H1 (cell line): Measurements from ENCODE around the gene NCAPD3. TPM values are rescaled to one million over a fixed set of nuclear protein-coding genes. Genes with fewer than 3 reads are reported as not detected.

Source experiments
- CTCF ChIA-PET: fragments of 300-600 bp; sonication (Branson Sonifier 250); formaldehyde crosslinking; loops from one replicate; lab custom pipeline; 2021; ENCODE audit not compliant: partially characterized antibody; lab: Charles Lee
- POLR2A ChIA-PET: fragments of 300-600 bp; sonication (Branson Sonifier 250); formaldehyde crosslinking; loops from one replicate; lab custom pipeline; 2021; ENCODE audit warnings: inconsistent platforms; ENCODE audit not compliant: partially characterized antibody; lab: Charles Lee
- DNase-seq, 2 experiments: peaks; one replicate each; pipeline versions ENCODE4 v3.0.0 to v3.0.0-alpha.2; 2010 to 2022; ENCODE audit warnings: low spot score in 2 of 2, low read depth in 1 of 2, mixed read lengths in 1 of 2
- FAIRE-seq: peaks from 2 replicates; lab custom pipeline; 2011; peaks lifted over from hg19 to GRCh38; lab: Jason Lieb, UNC
- H2AFZ ChIP-seq: 2 replicates; pipeline ENCODE4 v1.8.1; 2012; ENCODE audit warnings: low read length, inconsistent platforms
- H2AK5ac ChIP-seq: 2 replicates; pipeline ENCODE4 v1.6.1; 2013; ENCODE audit warnings: low read depth, low read length
- H2BK120ac ChIP-seq: replicated peaks from 2 replicates; pipeline ENCODE3; 2013; ENCODE audit warnings: low read depth, low read length, inconsistent platforms
- H2BK12ac ChIP-seq: 2 replicates; pipeline ENCODE4 v1.6.1; 2013; ENCODE audit warnings: low read depth, low read length
- H2BK15ac ChIP-seq: 2 replicates; pipeline ENCODE4 v1.6.1; 2013; ENCODE audit warnings: low read length
- H2BK20ac ChIP-seq: 2 replicates; pipeline ENCODE4 v1.6.1; 2013; ENCODE audit warnings: low read length
- H2BK5ac ChIP-seq: 2 replicates; pipeline ENCODE4 v1.6.1; 2013; ENCODE audit warnings: low read depth, low read length
- H3K14ac ChIP-seq: 2 replicates; pipeline ENCODE4 v1.6.1; 2013; ENCODE audit warnings: inconsistent platforms; ENCODE audit not compliant: insufficient read length
- H3K18ac ChIP-seq: 2 replicates; pipeline ENCODE4 v1.6.1; 2013; ENCODE audit warnings: low read length; ENCODE audit errors: extremely low read depth
- H3K23ac ChIP-seq: 2 replicates; pipeline ENCODE4 v1.6.1; 2013; ENCODE audit warnings: inconsistent platforms; ENCODE audit not compliant: insufficient read length
- H3K23me2 ChIP-seq: 2 replicates; pipeline ENCODE4 v1.6.1; 2013; ENCODE audit warnings: low read depth, low read length
- H3K27ac ChIP-seq: 2 replicates; pipeline ENCODE4 v1.6.1; 2011; ENCODE audit warnings: low read depth, low read length, inconsistent platforms
- H3K27me3 ChIP-seq, 4 experiments: replicated peaks in 1 of 4; 1 replicate in 1 of 4; 2 replicates in 3 of 4; pipeline versions ENCODE4 v1.6.1 to v1.8.1; 2011 to 2013; ENCODE audit warnings: low read length in 3 of 4, mild to moderate bottlenecking in 3 of 4, inconsistent platforms in 2 of 4, mixed read lengths in 2 of 4, moderate library complexity in 1 of 4; ENCODE audit not compliant: control insufficient read depth in 3 of 4, insufficient read depth in 3 of 4; ENCODE audit errors: extremely low read depth in 1 of 4
- H3K36me3 ChIP-seq, 4 experiments: 2 replicates each; pipeline versions ENCODE4 v1.6.1 to v1.8.1; 2011 to 2013; ENCODE audit warnings: mild to moderate bottlenecking in 4 of 4, low read length in 3 of 4, moderate library complexity in 2 of 4, control low read depth in 1 of 4, inconsistent platforms in 1 of 4; ENCODE audit not compliant: insufficient read depth in 4 of 4, control insufficient read depth in 2 of 4
- H3K4ac ChIP-seq: replicated peaks from 2 replicates; pipeline ENCODE3; 2013; ENCODE audit warnings: low read length, low read depth, mixed read lengths, inconsistent platforms; ENCODE audit not compliant: insufficient read length
- H3K4me1 ChIP-seq, 4 experiments: replicated peaks in 1 of 4; 1 replicate in 1 of 4; 2 replicates in 3 of 4; pipeline versions ENCODE4 v1.6.1 to v1.8.1; 2011 to 2013; ENCODE audit warnings: low read length in 3 of 4, inconsistent platforms in 2 of 4, mixed read lengths in 1 of 4; ENCODE audit not compliant: insufficient read depth in 4 of 4, control insufficient read depth in 3 of 4
- H3K4me2 ChIP-seq, 2 experiments: 2 replicates each; pipeline versions ENCODE4 v1.6.1 to v1.8.1; 2011 to 2013; ENCODE audit warnings: low read depth in 2 of 2, low read length in 2 of 2, control low read depth in 1 of 2, inconsistent platforms in 1 of 2, mild to moderate bottlenecking in 1 of 2; ENCODE audit not compliant: insufficient read depth in 1 of 2
- H3K4me3 ChIP-seq, 4 experiments: fragments of 200-600, 300-600 bp in 1 of 4; sonication (generic), shearing (Covaris generic), sonication (Bioruptor Twin) in 1 of 4; 2 replicates each; pipeline versions ENCODE4 v1.5.1 to v1.8.1; 2011 to 2016; ENCODE audit warnings: low read length in 4 of 4, low read depth in 3 of 4, control low read depth in 2 of 4, inconsistent platforms in 2 of 4, mild to moderate bottlenecking in 2 of 4, mixed read lengths in 1 of 4, moderate library complexity in 1 of 4; ENCODE audit not compliant: insufficient read depth in 2 of 4; ENCODE audit errors: extremely low read depth in 1 of 4
- H3K56ac ChIP-seq: replicated peaks from 2 replicates; pipeline ENCODE3; 2013; ENCODE audit warnings: low read depth, mild to moderate bottlenecking, mixed read lengths, low read length, inconsistent platforms; ENCODE audit not compliant: insufficient read length
- H3K79me1 ChIP-seq: 2 replicates; pipeline ENCODE4 v1.6.1; 2013; ENCODE audit warnings: low read depth, low read length, control low read depth
- H3K79me2 ChIP-seq, 2 experiments: 2 replicates each; pipeline versions ENCODE4 v1.6.1 to v1.8.1; 2012 to 2013; ENCODE audit warnings: low read length in 2 of 2, mild to moderate bottlenecking in 2 of 2, inconsistent platforms in 1 of 2; ENCODE audit not compliant: insufficient read depth in 2 of 2, control insufficient read depth in 1 of 2
- H3K9ac ChIP-seq, 4 experiments: replicated peaks in 1 of 4; 1 replicate in 1 of 4; 2 replicates in 3 of 4; pipeline versions ENCODE4 v1.6.1 to v1.8.1; 2011 to 2013; ENCODE audit warnings: low read depth in 3 of 4, low read length in 3 of 4, control low read depth in 2 of 4, mild to moderate bottlenecking in 2 of 4, moderate library complexity in 2 of 4, inconsistent platforms in 1 of 4; ENCODE audit errors: extremely low read depth in 1 of 4
- H3K9me3 ChIP-seq, 2 experiments: 2 replicates each; pipeline versions ENCODE4 v1.6.1 to v1.8.1; 2012 to 2013; ENCODE audit warnings: mild to moderate bottlenecking in 2 of 2, moderate library complexity in 2 of 2, control low read depth in 1 of 2, inconsistent platforms in 1 of 2, low read depth in 1 of 2, low read length in 1 of 2, mixed read lengths in 1 of 2; ENCODE audit not compliant: insufficient read depth in 2 of 2
- H4K20me1 ChIP-seq, 2 experiments: replicated peaks in 1 of 2; 2 replicates each; pipeline versions ENCODE3 to v1.8.1; 2011 to 2013; ENCODE audit warnings: inconsistent platforms in 2 of 2, low read length in 2 of 2, mild to moderate bottlenecking in 1 of 2; ENCODE audit not compliant: insufficient read depth in 2 of 2, control insufficient read depth in 1 of 2
- H4K5ac ChIP-seq: 2 replicates; pipeline ENCODE4 v1.6.1; 2013; ENCODE audit warnings: low read length, low read depth, mixed read lengths, inconsistent platforms; ENCODE audit not compliant: insufficient read length
- H4K8ac ChIP-seq: 2 replicates; pipeline ENCODE4 v1.8.0; 2013; ENCODE audit warnings: mild to moderate bottlenecking, moderate library complexity, low read length, inconsistent platforms; ENCODE audit not compliant: insufficient read depth; ENCODE audit errors: extremely low read depth
- H4K91ac ChIP-seq: replicated peaks from 2 replicates; pipeline ENCODE3; 2013; ENCODE audit warnings: low read length, mixed read lengths, inconsistent platforms; ENCODE audit not compliant: insufficient read length
- BRCA1 ChIP-seq: IDR thresholded peaks from 2 replicates; pipeline ENCODE4 v1.6.1; 2012; ENCODE audit warnings: low read depth, low read length, improper control_type of control experiment
- CEBPB ChIP-seq: IDR thresholded peaks from 2 replicates; pipeline ENCODE4 v1.6.1; 2012; ENCODE audit warnings: low read depth, low read length
- CHD1 ChIP-seq: IDR thresholded peaks from 2 replicates; pipeline ENCODE4 v1.6.1; 2012; ENCODE audit warnings: low read depth, low read length, improper control_type of control experiment
- CTBP2 ChIP-seq: IDR thresholded peaks from 2 replicates; pipeline ENCODE4 v1.7.0; 2011; ENCODE audit warnings: borderline replicate concordance, mild to moderate bottlenecking, moderate library complexity, mixed read lengths, low read length; ENCODE audit not compliant: insufficient read depth, insufficient read length
- EZH2 ChIP-seq: fragments of 200-600 bp; sonication (generic); IDR thresholded peaks from 2 replicates; pipeline ENCODE4 v1.7.1; 2012; ENCODE audit warnings: low read depth, mild to moderate bottlenecking, moderate library complexity, low read length, inconsistent platforms; ENCODE audit not compliant: severe bottlenecking
- FOSL1 ChIP-seq: IDR thresholded peaks from 2 replicates; pipeline ENCODE4 v1.6.1; 2011; ENCODE audit warnings: mild to moderate bottlenecking, low read depth, low read length, moderate library complexity; ENCODE audit not compliant: insufficient read depth
- GABPA ChIP-seq: IDR thresholded peaks from 2 replicates; pipeline ENCODE4 v1.6.1; 2011; ENCODE audit warnings: mild to moderate bottlenecking, low read length, moderate library complexity, borderline replicate concordance; ENCODE audit not compliant: insufficient read depth
- HDAC2 ChIP-seq, 2 experiments: fragments of 300-600 bp in 1 of 2; sonication (generic) in 1 of 2; IDR thresholded peaks; 2 replicates each; pipeline ENCODE4 v1.6.1; 2011 to 2012; ENCODE audit warnings: low read depth in 2 of 2, low read length in 2 of 2, mild to moderate bottlenecking in 2 of 2, moderate library complexity in 2 of 2, borderline replicate concordance in 1 of 2, inconsistent platforms in 1 of 2
- JUN ChIP-seq: IDR thresholded peaks from 2 replicates; pipeline ENCODE4 v1.6.1; 2011; ENCODE audit warnings: low read depth, mild to moderate bottlenecking, improper control_type of control experiment, low read length
- RBBP5 ChIP-seq: IDR thresholded peaks from 2 replicates; pipeline ENCODE4 v1.7.1; 2012; ENCODE audit warnings: low read depth, mild to moderate bottlenecking, inconsistent platforms, low read length, moderate library complexity, borderline replicate concordance
- SIN3A ChIP-seq, 2 experiments: IDR thresholded peaks in 1 of 2; conservative IDR thresholded peaks in 1 of 2; 2 replicates each; pipeline ENCODE4 v1.6.1; 2011 to 2012; ENCODE audit warnings: low read length in 2 of 2, improper control_type of control experiment in 1 of 2, low read depth in 1 of 2, mild to moderate bottlenecking in 1 of 2
- SIRT6 ChIP-seq: IDR thresholded peaks from one replicate; pipeline ENCODE4 v1.7.1; 2012; ENCODE audit warnings: low read length, inconsistent platforms
- TCF12 ChIP-seq: IDR thresholded peaks from 2 replicates; pipeline ENCODE4 v1.6.1; 2011; ENCODE audit warnings: low read depth, mild to moderate bottlenecking, low read length
- WGBS, 2 experiments: shearing (Covaris generic) in 1 of 2; methylation state at CpG; one replicate each; pipeline versions ENCODE4 v1.1.6 to v1.1.7; 2013 to 2015; ENCODE audit warnings: low lambda C conversion rate in 2 of 2, mixed read lengths in 2 of 2, inconsistent platforms in 1 of 2, low coverage in 1 of 2, missing lambda C conversion rate in 1 of 2; ENCODE audit not compliant: insufficient replicate concordance in 2 of 2, insufficient coverage in 1 of 2, insufficient read length in 1 of 2; ENCODE audit errors: extremely low coverage in 1 of 2, missing lambda C conversion rate in 1 of 2; 5-methylcytosine and 5-hydroxymethylcytosine counted together
- polyA plus RNA-seq, 7 experiments: library from polyadenylated mRNA; depleted of rRNA in 3 of 7; stranded (reverse) in 5 of 7; unstranded in 2 of 7; fragments of >200 nt in 5 of 7; fragments of 200-250 nt in 2 of 7; gene quantifications; 1 replicate in 5 of 7; 2 replicates in 1 of 7; 4 replicates in 1 of 7; pipeline versions ENCODE4 v1.2.1 to v1.2.3, GENCODE V29; 2011 to 2013; ENCODE audit warnings: missing spikeins in 2 of 7, mixed read lengths in 2 of 7
- total RNA-seq: library from RNA; stranded (reverse); fragmentation: NEBNext Ultra II Directional; extraction: Animal tissue kit (Norgen Biotek cat#: 25700); gene quantifications from 2 replicates; pipeline ENCODE4 v1.2.1, GENCODE V29; 2021

Gene NCAPD3
- total and polyA plus RNA-seq, 2 of the 8 experiments (the other 6 are each of a cell fraction or from before 2014, with no cell fraction given): 26.5 to 55.2 TPM

DNA sequence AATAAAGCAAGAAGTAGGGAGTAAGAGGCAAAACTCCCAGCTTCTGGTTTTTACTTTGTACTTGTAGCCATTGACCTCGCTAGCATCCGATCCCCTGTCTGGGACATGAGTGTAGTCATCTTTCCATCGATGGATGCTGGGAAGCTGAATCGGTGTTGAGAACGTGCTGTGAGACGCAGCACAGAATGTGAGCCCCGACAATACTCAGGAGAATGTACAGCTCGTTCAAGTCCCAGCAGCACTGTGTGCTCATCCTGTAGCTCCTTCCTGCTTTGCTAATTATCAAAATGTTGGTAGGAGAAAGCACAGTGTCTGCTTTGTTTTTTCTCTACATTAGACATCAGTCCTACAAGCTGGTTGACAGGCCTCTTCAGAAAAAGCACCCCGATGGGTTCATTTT is 98.3 kb downstream of the NCAPD3 start:
- H3K4me1 ChIP-seq: peaks cover 0 to 16% (median 12%) of the 10 kb centered on the region in 4 experiments; a peak in 5 of 7 replicates
- no peaks in the 10 kb centered on the region; a peak in 1 of 4 replicates for H3K79me2 ChIP-seq
- no peak overlapping the region for H3K14ac ChIP-seq
- H2BK5ac ChIP-seq: no peak overlapping the region
- H2BK120ac ChIP-seq: no peak overlapping the region
- peak overlapping the region in 1 of 2 experiments; percentile 68; a peak in 1 of 4 replicates for H3K4me2 ChIP-seq
- peak overlapping the region; percentile 82; the same call in 1 of the 2 replicates for H2BK12ac ChIP-seq
- H3K23me2 ChIP-seq: no peaks in the 10 kb centered on the region; the same call in 1 of the 2 replicates
- no peak overlapping the region for H3K4ac ChIP-seq
- H3K27ac ChIP-seq: no peak overlapping the region
- no peak overlapping the region for H4K5ac ChIP-seq
- no peaks in the 10 kb centered on the region; a peak in 1 of 4 replicates for H3K9me3 ChIP-seq
- FAIRE-seq: peak; percentile 19
- H4K91ac ChIP-seq: no peak overlapping the region
- no peak overlapping the region for H3K9ac ChIP-seq
- H2AK5ac ChIP-seq: 0 out of 2 replicates have a peak overlapping the region, but pooled peaks have one; percentile 4
- no peaks in the 10 kb centered on the region; a peak in 1 of 8 replicates for H3K36me3 ChIP-seq
- no peaks in the 10 kb centered on the region; the same call in 1 of the 2 replicates for H3K79me1 ChIP-seq
- no peak overlapping the region for H2BK15ac ChIP-seq
- WGBS, 2 experiments: 86% methylated on average over 9 of the region's 9 CpGs; no CpG with 5 or more reads in 1 of the 2 experiments
- peaks cover 0 to 10% (median 5%) of the 10 kb centered on the region in 4 experiments; a peak in 3 of 7 replicates for H3K27me3 ChIP-seq
- H2BK20ac ChIP-seq: no peak overlapping the region
- no peak overlapping the region for H3K18ac ChIP-seq
- POLR2A ChIA-PET: interaction anchor here (1.2 kb wide), 1 partner anchor 88 kb away, joined by 5 read pairs; no protein-coding TSS in a partner anchor
- no peak for DNase-seq
- H3K23ac ChIP-seq: no peak overlapping the region
- CTCF ChIA-PET: interaction anchor here (0.6 to 3.1 kb wide), 7 partner anchors 11 to 80 kb away, joined by 3 to 12 read pairs (median 3); no protein-coding TSS in a partner anchor
- TF ChIP-seq CTBP2 (no peak), JUN (no peak), TCF12 (no peak), FOSL1 (no peak), CEBPB (no peak), SIN3A (conservative IDR thresholded peaks at IDR 0.05 in 1 of 2, IDR thresholded peaks at IDR 0.05 in 1 of 2; ENCODE audit: low read depth in 1 of 2, low read length in 2 of 2) (no peak), CHD1 (no peak), RBBP5 (no peak), HDAC2 (IDR thresholded peaks at IDR 0.05; ENCODE audit: borderline replicate concordance in 1 of 2, low read depth in 2 of 2, low read length in 2 of 2) (no peak), BRCA1 (no peak), GABPA (no peak), SIRT6 (no peak), EZH2 (no peak)
- H3K56ac ChIP-seq: no peak overlapping the region
- H2AFZ ChIP-seq: no peak overlapping the region
- peaks cover 2 to 7% of the 10 kb centered on the region in 2 experiments for H4K20me1 ChIP-seq
- H3K4me3 ChIP-seq: peak overlapping the region in 1 of 4 experiments; percentile 54; a peak in 3 of 8 replicates
- no peak overlapping the region for H4K8ac ChIP-seq
